A673 (cell line): ENCODE data around the gene SAMD4B. TPM values are rescaled to one million over a fixed set of nuclear protein-coding genes. Genes with fewer than 3 reads are reported as not detected.
A peak's percentile ranks its signal among the peaks of the same experiment; 100 is the strongest.

ENCODE experiments used
- BruUV-seq: library from RNA; stranded (reverse); fragments of 400-500 nt; replicated peaks from 2 replicates; lab custom pipeline; 2021; lab: Mats Ljungman, UMichigan
- CTCF ChIA-PET: fragments of 300-600 bp; sonication (Branson Sonifier 250); formaldehyde crosslinking; loops from one replicate; lab custom pipeline; 2022; ENCODE audit warnings: antibody characterized with exemption; lab: Charles Lee
- POLR2A ChIA-PET: fragments of 300-600 bp; sonication (Branson Sonifier 250); formaldehyde crosslinking; loops from one replicate; lab custom pipeline; 2022; ENCODE audit warnings: antibody characterized with exemption; ENCODE audit not compliant: low non-redundant PET; lab: Charles Lee
- DNase-seq: peaks from one replicate; pipeline ENCODE4 v3.0.0-alpha.2; 2015; ENCODE audit warnings: low spot score
- H3K27ac ChIP-seq: fragments of 200-600 bp; sonication (generic); 2 replicates; pipeline ENCODE4 v1.5.1; 2016; ENCODE audit warnings: mixed run types, low read depth, mild to moderate bottlenecking, mixed read lengths, antibody characterized with exemption, low read length; ENCODE audit not compliant: poor library complexity, severe bottlenecking
- H3K27me3 ChIP-seq: fragments of 200-600 bp; sonication (generic); replicated peaks from 2 replicates; pipeline ENCODE4 v1.6.1; 2017; ENCODE audit warnings: mixed run types, low read depth, mild to moderate bottlenecking, mixed read lengths, antibody characterized with exemption, low read length; ENCODE audit not compliant: insufficient read depth, poor library complexity
- H3K36me3 ChIP-seq: fragments of 200-600 bp; sonication (generic); 2 replicates; pipeline ENCODE4 v1.6.1; 2016; ENCODE audit warnings: mixed run types, mild to moderate bottlenecking, mixed read lengths, antibody characterized with exemption, low read length; ENCODE audit not compliant: insufficient read depth, poor library complexity, severe bottlenecking
- H3K4me1 ChIP-seq: fragments of 200-600 bp; sonication (generic); 2 replicates; pipeline ENCODE4 v1.6.1; 2017; ENCODE audit warnings: mixed run types, mild to moderate bottlenecking, mixed read lengths, antibody characterized with exemption, low read length; ENCODE audit not compliant: insufficient read depth, poor library complexity, severe bottlenecking
- H3K4me3 ChIP-seq: fragments of 200-600 bp; sonication (generic); 2 replicates; pipeline ENCODE4 v1.5.1; 2016; ENCODE audit warnings: low read depth, mixed run types, mild to moderate bottlenecking, mixed read lengths, low read length; ENCODE audit not compliant: poor library complexity, severe bottlenecking
- H3K9me3 ChIP-seq: fragments of 200-600 bp; sonication (generic); 2 replicates; pipeline ENCODE4 v1.6.1; 2016; ENCODE audit warnings: mixed run types, low read depth, mild to moderate bottlenecking, mixed read lengths, antibody characterized with exemption, low read length; ENCODE audit not compliant: poor library complexity, severe bottlenecking
- EZH2 ChIP-seq: fragments of 200-600 bp; sonication (generic); IDR thresholded peaks from 2 replicates; pipeline ENCODE4 v1.6.1; 2017; ENCODE audit warnings: borderline replicate concordance, low read depth, mild to moderate bottlenecking, mixed read lengths, antibody characterized with exemption, low read length; ENCODE audit not compliant: poor library complexity, severe bottlenecking
- intact Hi-C: fragments of 100-400 bp; cut with micrococcal nuclease; formaldehyde crosslinking; loops from one replicate; pipeline ENCODE4 v1.10.0; 2022; ENCODE audit not compliant: unreplicated experiment
- total RNA-seq: library from RNA; stranded (reverse); gene quantifications from 2 replicates; pipeline ENCODE4 v1.2.3, GENCODE V29; 2021
- TF ChIP-seq, protein P1 (sequence below): fragments of 300-800, 200-600 bp; sonication (generic); conservative IDR thresholded peaks from 2 replicates; pipeline ENCODE4 v1.5.1; 2017; ENCODE audit warnings: low read depth, mild to moderate bottlenecking, antibody characterized with exemption, low read length, moderate library complexity, mixed read lengths

SAMD4B gene
- total RNA-seq, 1 experiment from 2014 or later, result 168 TPM

DNA sequence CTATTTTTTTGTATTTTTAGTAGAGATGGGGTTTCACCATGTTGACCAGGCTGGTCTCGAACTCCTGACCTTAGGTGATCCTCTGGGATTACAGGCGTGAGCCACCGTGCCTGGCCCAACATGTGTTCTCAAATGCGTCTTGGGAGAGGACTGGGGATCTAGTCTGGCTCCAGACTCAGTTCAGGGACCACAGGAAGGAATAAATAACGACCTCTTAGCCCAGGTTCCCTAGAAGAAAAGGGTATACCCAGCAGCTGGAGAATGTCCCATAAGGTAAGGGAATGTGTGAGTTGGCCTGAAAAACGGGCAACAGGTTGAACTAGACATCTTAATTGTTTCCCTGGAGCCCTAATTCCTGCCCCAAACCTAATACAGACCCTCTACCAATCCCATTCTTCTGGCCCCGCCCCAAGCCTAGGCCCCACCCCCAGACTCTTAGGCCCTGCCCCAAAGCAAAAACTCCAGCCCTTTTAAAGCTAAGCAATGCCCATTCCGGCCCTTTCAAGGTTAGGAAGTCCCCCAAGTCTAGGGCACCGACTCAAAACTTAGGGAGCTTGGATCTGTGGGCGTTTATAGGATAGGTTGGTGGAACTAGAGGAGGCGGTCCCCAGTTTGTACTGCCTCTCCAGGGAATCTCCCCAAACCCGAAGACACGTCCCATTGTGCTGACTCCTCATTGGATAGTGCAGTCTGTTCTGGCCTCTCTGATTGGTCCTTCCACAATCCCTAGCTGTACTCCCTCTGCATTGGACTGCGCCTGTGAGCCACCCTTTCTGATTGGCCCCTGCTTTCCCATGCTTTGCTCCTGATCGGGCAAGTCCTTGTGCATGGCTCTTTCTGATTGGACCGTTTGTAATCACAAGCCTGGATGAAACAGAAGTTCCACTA, 16.2 kb upstream of the SAMD4B start:
- intact Hi-C loops, result loop anchor here (5.0 kb wide), 2 partner anchors 274 to 364 kb away; no protein-coding TSS in a partner anchor
- DNase-seq, result peak; percentile 68
- no peak overlapping the region for H3K4me3 ChIP-seq
- POLR2A ChIA-PET, result no interaction called here
- H3K9me3 ChIP-seq, result no peaks in the 10 kb centered on the region
- CTCF ChIA-PET, result interaction anchor here (0.5 to 1.5 kb wide), 2 partner anchors 124 to 204 kb away, joined by 4 to 5 read pairs; no protein-coding TSS in a partner anchor
- no peaks in the 10 kb centered on the region for H3K4me1 ChIP-seq
- no peak overlapping the region for H3K27ac ChIP-seq
- H3K36me3 ChIP-seq, result no peaks in the 10 kb centered on the region
- no TSS peak for BruUV-seq
- no peaks in the 10 kb centered on the region for H3K27me3 ChIP-seq
- TF ChIP-seq, protein P1, sequence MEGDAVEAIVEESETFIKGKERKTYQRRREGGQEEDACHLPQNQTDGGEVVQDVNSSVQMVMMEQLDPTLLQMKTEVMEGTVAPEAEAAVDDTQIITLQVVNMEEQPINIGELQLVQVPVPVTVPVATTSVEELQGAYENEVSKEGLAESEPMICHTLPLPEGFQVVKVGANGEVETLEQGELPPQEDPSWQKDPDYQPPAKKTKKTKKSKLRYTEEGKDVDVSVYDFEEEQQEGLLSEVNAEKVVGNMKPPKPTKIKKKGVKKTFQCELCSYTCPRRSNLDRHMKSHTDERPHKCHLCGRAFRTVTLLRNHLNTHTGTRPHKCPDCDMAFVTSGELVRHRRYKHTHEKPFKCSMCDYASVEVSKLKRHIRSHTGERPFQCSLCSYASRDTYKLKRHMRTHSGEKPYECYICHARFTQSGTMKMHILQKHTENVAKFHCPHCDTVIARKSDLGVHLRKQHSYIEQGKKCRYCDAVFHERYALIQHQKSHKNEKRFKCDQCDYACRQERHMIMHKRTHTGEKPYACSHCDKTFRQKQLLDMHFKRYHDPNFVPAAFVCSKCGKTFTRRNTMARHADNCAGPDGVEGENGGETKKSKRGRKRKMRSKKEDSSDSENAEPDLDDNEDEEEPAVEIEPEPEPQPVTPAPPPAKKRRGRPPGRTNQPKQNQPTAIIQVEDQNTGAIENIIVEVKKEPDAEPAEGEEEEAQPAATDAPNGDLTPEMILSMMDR, result no peak
- no peak for TF ChIP-seq EZH2

DNA sequence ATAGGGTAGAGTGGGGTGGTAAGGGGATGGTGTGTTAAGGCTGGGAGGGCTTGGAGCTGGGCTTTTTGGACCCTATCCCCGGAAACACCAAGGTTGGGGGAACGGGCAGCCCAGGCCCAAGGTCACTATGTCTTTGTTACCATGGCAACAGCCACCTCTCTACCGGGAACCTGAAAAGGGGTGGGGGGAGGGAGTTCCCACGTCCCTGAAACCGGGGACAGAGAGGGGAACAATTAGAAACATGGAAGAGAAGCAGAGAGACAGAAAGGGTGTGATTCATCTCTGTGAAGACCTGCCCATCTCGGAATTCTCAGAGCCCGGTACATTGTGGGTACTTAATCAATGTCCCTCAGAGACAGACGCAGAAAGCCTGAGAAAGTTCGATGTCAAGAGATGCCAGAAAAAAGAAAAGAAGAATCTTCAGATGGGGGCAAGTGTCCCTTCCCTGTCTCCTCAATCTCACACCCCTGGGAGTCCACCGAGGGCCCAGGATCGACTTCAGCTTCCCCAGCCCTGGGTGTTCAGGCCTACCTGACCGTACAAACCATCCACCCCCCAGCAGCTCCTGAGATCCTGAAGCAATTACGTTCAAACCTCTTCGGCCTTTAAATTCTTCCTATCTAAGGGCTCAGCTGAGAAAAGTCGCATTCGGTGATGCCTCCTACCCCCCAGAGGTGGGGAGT, 14.7 kb upstream of the SAMD4B start:
- TF ChIP-seq EZH2, result no peak
- TF ChIP-seq, protein P1, result no peak
- Histone ChIP-seq H3K27ac (no peak overlapping the region), H3K4me1 (no peaks in the 10 kb centered on the region), H3K27me3 (no peaks in the 10 kb centered on the region), H3K9me3 (no peaks in the 10 kb centered on the region), H3K36me3 (no peaks in the 10 kb centered on the region), H3K4me3 (no peak overlapping the region)
- no TSS peak for BruUV-seq
- POLR2A ChIA-PET, result no interaction called here
- CTCF ChIA-PET, result interaction anchor here (0.5 to 2.0 kb wide), 6 partner anchors 15 to 1122 kb away, joined by 3 to 14 read pairs (median 4); partner anchors contain the start of gene SAMD4B
- intact Hi-C loops, result loop anchor here (1.0 to 5.0 kb wide), 4 partner anchors 115 to 365 kb away; no protein-coding TSS in a partner anchor
- no peak for DNase-seq

GRCh38 chr19:39328046-39328705, 14.0 kb upstream of the SAMD4B start:
- BruUV-seq, result no TSS peak
- Histone ChIP-seq H3K9me3 (no peaks in the 10 kb centered on the region), H3K4me3 (no peak overlapping the region), H3K27ac (no peak overlapping the region), H3K27me3 (no peaks in the 10 kb centered on the region), H3K36me3 (no peaks in the 10 kb centered on the region), H3K4me1 (no peaks in the 10 kb centered on the region)
- CTCF ChIA-PET, result interaction anchor here (0.5 to 2.0 kb wide), 6 partner anchors 14 to 1123 kb away, joined by 3 to 14 read pairs (median 4); partner anchors contain the start of gene SAMD4B
- no peak for TF ChIP-seq EZH2
- TF ChIP-seq, protein P1, result peak; percentile 99
- DNase-seq, result peak; percentile 85
- intact Hi-C loops, result loop anchor here (1.0 to 5.0 kb wide), 4 partner anchors 116 to 366 kb away; no protein-coding TSS in a partner anchor
- POLR2A ChIA-PET, result no interaction called here
